Ramos (cell line): ENCODE measurements around the gene VEGFA.

Experiments
- in situ Hi-C: fragments of 300-500 bp; cut with MboI; formaldehyde crosslinking; loops from one replicate; pipeline ENCODE4 v1.14.3; 2022; ENCODE audit warnings: low sequenced_read_pairs; ENCODE audit not compliant: unreplicated experiment

VEGFA gene

GRCh38 chr6:43770372-43771209 is 580 bp downstream of the VEGFA start:
- in situ Hi-C loops, result no loop called here

GRCh38 chr6:43771210-43771857 is 1.3 kb downstream of the VEGFA start:
- in situ Hi-C loops, result no loop called here

GRCh38 chr6:43771858-43772680 is 2.1 kb downstream of the VEGFA start:
- in situ Hi-C loops, result no loop called here

- in situ Hi-C loops, result no loop called here
Observed at GRCh38 chr6:43772681-43773049, 2.7 kb downstream of the VEGFA start.

- in situ Hi-C loops, result no loop called here
Observed at GRCh38 chr6:43773050-43773979, 3.3 kb downstream of the VEGFA start.

- in situ Hi-C loops, result no loop called here
Observed at GRCh38 chr6:43773980-43774775, 4.2 kb downstream of the VEGFA start.

GRCh38 chr6:43774776-43775534 is 4.9 kb downstream of the VEGFA start:
- in situ Hi-C loops, result no loop called here

GRCh38 chr6:43775535-43775885 is 5.5 kb downstream of the VEGFA start:
- in situ Hi-C loops, result no loop called here

- in situ Hi-C loops, result no loop called here
Observed at GRCh38 chr6:43776115-43776798, 6.2 kb downstream of the VEGFA start.

- in situ Hi-C loops, result no loop called here
Observed at GRCh38 chr6:43776799-43777776, 7.1 kb downstream of the VEGFA start.

- in situ Hi-C loops, result no loop called here
Observed at GRCh38 chr6:43778131-43778855, 8.3 kb downstream of the VEGFA start.

- in situ Hi-C loops, result no loop called here
Observed at GRCh38 chr6:43778976-43779851, 9.2 kb downstream of the VEGFA start.

- in situ Hi-C loops, result no loop called here
Observed at GRCh38 chr6:43779852-43780236, 9.8 kb downstream of the VEGFA start.

- in situ Hi-C loops, result no loop called here
Observed at GRCh38 chr6:43780293-43780692, 10.3 kb downstream of the VEGFA start.
